Measurements from ENCODE around the gene PTPN9. TPM values are rescaled to one million over a fixed set of nuclear protein-coding genes. Genes with fewer than 3 reads are reported as not detected.
"Not testable (repeated sequence)": the region's sequence is repeated elsewhere in the genome, so short reads cannot be mapped to it uniquely, and the experiment has no call there.

The PTPN9 gene
- total RNA-seq, 1 donor from 2014 or later = 42.0 TPM

DNA sequence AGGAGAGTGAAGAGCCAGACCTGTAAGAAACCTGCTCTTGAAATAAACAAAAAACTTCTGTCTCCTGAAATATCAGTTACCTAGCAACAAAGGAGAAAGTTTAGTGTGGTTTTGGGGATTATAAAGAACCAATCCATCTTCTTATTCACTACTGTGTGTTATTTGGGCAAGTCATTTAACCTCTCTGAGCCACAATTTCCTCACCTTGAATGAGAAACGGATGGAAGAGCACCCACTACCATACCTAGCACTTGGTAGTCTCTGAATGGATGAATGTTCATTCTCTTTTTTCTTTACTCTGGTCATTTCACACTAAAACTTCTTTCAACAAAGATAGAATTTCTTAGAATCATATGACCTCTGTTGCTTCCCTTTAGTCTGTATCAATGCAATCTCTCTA, 45.2 kb downstream of the PTPN9 start:
- Mint-ChIP-seq H3K36me3 (ENCODE audit: low read depth) (peaks cover 4% of the 10 kb centered on the region), H3K27ac (ENCODE audit: unreplicated experiment) (no peak overlapping the region), H3K4me3 (no peak overlapping the region), H3K9me3 (no peaks in the 10 kb centered on the region), H3K4me1 (peaks cover 30% of the 10 kb centered on the region), H3K27me3 (ENCODE audit: low read depth) (no peaks in the 10 kb centered on the region)
- TF ChIP-seq, protein P1, sequence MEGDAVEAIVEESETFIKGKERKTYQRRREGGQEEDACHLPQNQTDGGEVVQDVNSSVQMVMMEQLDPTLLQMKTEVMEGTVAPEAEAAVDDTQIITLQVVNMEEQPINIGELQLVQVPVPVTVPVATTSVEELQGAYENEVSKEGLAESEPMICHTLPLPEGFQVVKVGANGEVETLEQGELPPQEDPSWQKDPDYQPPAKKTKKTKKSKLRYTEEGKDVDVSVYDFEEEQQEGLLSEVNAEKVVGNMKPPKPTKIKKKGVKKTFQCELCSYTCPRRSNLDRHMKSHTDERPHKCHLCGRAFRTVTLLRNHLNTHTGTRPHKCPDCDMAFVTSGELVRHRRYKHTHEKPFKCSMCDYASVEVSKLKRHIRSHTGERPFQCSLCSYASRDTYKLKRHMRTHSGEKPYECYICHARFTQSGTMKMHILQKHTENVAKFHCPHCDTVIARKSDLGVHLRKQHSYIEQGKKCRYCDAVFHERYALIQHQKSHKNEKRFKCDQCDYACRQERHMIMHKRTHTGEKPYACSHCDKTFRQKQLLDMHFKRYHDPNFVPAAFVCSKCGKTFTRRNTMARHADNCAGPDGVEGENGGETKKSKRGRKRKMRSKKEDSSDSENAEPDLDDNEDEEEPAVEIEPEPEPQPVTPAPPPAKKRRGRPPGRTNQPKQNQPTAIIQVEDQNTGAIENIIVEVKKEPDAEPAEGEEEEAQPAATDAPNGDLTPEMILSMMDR (conservative IDR thresholded peaks at IDR 0.05) = no peak
- DNase-seq (ENCODE audit: low read depth, low spot score) = no peak

DNA sequence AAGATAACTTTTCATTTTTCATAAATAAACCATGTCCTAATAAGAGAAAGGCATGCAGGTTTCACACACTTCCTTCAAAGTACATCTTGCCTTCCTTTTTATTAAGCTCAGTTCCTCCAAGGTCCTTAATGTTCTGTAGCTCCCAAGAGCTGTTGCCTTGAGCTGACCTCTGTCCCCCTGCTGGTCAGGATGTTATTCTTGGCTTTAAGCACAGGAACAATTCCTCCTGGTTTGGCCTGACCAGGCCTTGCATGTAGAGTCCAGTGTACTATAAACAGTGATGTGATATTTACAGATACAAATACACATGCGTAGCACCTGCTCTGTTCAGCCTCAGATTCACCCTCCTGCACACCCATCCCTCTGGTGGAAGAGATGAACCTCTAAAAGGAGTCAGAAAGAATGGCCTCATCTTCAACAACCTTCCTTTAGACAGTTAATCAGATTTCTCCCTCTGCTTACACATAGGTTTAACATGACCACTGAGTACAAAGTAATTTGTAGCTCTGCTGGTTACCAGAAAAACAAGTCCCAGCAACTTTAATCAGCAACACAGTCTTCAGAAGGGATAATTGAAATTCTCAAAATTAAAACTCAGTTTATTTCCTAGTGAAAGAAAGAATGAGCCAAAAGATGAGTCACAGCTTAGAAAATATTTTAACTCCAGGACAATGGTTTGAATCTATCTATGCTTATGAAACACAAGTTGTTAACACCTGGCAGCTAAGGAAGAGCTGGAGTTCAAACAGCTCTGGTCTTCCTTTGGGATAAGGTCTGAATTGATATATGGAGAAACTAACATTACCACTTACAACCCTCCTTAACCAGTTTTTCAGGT, 46.5 kb downstream of the PTPN9 start:
- Mint-ChIP-seq H3K9me3 (no peaks in the 10 kb centered on the region), H3K27ac (ENCODE audit: unreplicated experiment) (no peak overlapping the region), H3K4me3 (no peak overlapping the region), H3K4me1 (peaks cover 23% of the 10 kb centered on the region), H3K27me3 (ENCODE audit: low read depth) (no peaks in the 10 kb centered on the region), H3K36me3 (ENCODE audit: low read depth) (peaks cover 4% of the 10 kb centered on the region)
- DNase-seq (ENCODE audit: low read depth, low spot score) = peak; percentile 45
- TF ChIP-seq, protein P1 (conservative IDR thresholded peaks at IDR 0.05) = peak; percentile 67

DNA sequence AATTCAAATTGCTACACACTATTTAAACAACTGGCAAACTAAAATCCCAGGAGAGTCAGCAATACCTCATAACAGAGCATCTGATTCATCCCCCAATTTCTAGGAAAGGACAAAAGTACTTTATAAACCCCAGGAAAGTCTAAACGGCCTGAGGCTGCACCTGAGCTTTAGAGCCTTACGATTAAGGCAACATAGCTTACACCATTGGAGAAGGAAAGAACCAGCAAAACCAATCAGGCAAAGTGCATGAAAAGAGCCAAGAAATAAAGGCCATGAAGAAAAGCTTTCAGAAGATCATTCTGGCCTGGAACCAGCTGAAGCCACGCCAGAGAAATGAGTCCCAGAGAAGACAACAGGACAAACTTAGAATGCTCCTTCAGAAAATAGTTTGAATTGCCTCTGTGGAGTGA, 48.1 kb downstream of the PTPN9 start:
- H3K27me3 Mint-ChIP-seq (ENCODE audit: low read depth) = no peaks in the 10 kb centered on the region
- no peak overlapping the region for H3K4me3 Mint-ChIP-seq
- H3K27ac Mint-ChIP-seq (ENCODE audit: unreplicated experiment) = no peak overlapping the region
- peaks cover 18% of the 10 kb centered on the region for H3K4me1 Mint-ChIP-seq
- TF ChIP-seq, protein P1 (conservative IDR thresholded peaks at IDR 0.05) = no peak
- H3K9me3 Mint-ChIP-seq = no peaks in the 10 kb centered on the region
- no peak for DNase-seq (ENCODE audit: low read depth, low spot score)
- peaks cover 4% of the 10 kb centered on the region for H3K36me3 Mint-ChIP-seq (ENCODE audit: low read depth)

DNA sequence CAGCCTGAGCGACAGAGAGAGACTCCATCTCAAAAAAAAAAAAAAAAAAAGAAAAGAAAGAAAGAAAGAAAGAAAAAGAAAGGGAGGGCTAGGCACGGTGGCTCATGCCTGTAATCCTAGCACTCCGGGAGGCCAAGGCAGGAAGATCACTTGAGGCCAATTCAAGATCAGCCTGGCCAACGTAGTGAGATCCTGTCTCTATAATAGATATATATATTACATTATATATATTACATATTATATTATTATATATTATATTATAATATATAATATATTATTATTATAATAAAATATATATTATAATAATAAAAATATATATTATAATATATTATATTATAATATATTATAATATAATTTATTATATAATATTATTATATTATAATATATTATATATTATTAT, 48.9 kb downstream of the PTPN9 start:
- peaks cover 4% of the 10 kb centered on the region for H3K36me3 Mint-ChIP-seq (ENCODE audit: low read depth)
- H3K4me3 Mint-ChIP-seq = no peak overlapping the region
- peaks cover 13% of the 10 kb centered on the region for H3K4me1 Mint-ChIP-seq
- no peak overlapping the region for H3K27ac Mint-ChIP-seq (ENCODE audit: unreplicated experiment)
- H3K27me3 Mint-ChIP-seq (ENCODE audit: low read depth) = no peaks in the 10 kb centered on the region
- DNase-seq (ENCODE audit: low read depth, low spot score) = no peak
- no peaks in the 10 kb centered on the region for H3K9me3 Mint-ChIP-seq
- TF ChIP-seq, protein P1 (conservative IDR thresholded peaks at IDR 0.05) = no peak

DNA sequence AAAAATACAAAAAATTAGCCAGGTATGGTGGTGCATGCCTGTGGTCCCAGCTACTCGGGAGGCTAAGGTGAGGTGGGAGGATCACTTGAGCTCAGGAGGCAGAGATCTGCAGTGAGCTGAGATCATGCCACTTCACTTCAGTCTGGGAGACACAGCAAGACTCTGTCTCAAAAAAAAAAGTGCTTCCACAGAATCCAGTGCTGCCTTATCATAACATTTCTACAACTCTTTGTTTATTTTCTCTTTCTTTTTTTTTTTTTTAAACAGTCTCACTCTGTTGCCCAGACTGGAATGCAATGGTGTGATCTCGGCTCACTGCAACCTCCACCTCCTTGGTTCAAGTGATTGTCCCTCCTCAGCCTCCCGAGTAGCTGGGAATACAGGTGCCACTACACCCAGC, 53.4 kb downstream of the PTPN9 start:
- H3K36me3 Mint-ChIP-seq (ENCODE audit: low read depth) = peaks cover 15% of the 10 kb centered on the region
- not testable (repeated sequence) for DNase-seq (ENCODE audit: low read depth, low spot score)

DNA sequence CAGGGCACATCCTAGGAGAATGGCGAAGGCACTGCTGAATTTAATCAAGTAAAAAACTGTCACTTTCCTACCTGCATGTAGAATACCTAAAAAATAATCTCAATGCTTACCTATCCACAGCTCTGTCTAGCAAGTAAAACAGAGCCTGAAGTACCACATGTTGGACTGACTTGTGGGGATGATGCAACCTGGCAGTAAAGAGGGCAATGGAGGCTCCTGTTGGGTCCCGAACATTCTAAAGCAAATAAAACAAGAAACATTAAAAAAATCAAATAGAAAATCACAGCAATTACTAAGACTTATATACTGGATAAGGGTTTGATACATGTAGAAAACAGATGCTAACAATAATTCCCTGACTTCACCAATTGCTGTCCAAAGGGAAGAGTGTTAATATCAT, 56.1 kb downstream of the PTPN9 start:
- peaks cover 21% of the 10 kb centered on the region for H3K36me3 Mint-ChIP-seq (ENCODE audit: low read depth)
- no peak for DNase-seq (ENCODE audit: low read depth, low spot score)
- H3K27ac Mint-ChIP-seq (ENCODE audit: unreplicated experiment) = no peak overlapping the region
- no peak overlapping the region for H3K4me3 Mint-ChIP-seq
- TF ChIP-seq, protein P1 (conservative IDR thresholded peaks at IDR 0.05) = no peak
- no peaks in the 10 kb centered on the region for H3K4me1 Mint-ChIP-seq
- no peaks in the 10 kb centered on the region for H3K9me3 Mint-ChIP-seq
- no peaks in the 10 kb centered on the region for H3K27me3 Mint-ChIP-seq (ENCODE audit: low read depth)

More for the DNA sequence above, 53.4 kb downstream of the PTPN9 start:
- H3K27ac Mint-ChIP-seq (ENCODE audit: unreplicated experiment); H3K27me3 Mint-ChIP-seq (ENCODE audit: low read depth); H3K4me3 Mint-ChIP-seq; H3K9me3 Mint-ChIP-seq; H3K4me1 Mint-ChIP-seq: not testable (repeated sequence)

All from neural crest cell (in vitro differentiated cells).